Endothelial cell of hepatic sinusoid (primary cell): Measurements from ENCODE around the gene GRIA1.
"Not testable (repeated sequence)": the region's sequence is repeated elsewhere in the genome, so short reads cannot be mapped to it uniquely, and the experiment has no call there.

Experiments used
- in situ Hi-C: cut with HindIII; loops from 2 replicates; pipeline ENCODE4 v1.10.0; 2017; ENCODE audit warnings: low sequenced_read_pairs

The GRIA1 gene

DNA sequence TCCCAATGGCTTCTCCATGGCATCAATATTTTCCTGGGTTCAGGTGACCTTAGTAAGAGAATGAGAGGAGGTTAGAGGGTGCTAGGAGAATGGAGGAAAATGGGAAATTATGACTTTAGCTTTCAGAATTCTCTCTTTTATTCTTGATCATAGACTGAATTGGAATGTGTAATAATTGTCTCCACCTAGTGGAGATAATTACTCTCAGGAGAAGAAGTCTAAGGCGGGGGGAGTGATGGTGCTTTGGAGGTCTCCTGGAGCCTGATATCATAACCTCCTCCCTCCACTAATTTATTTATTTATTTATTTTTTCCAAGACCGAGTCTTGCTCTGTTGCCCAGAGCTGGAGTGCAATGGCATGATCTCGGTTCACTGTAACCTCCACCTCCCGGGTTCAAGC, 221.3 kb downstream of the GRIA1 start:
- in situ Hi-C loops, result no loop called here

DNA sequence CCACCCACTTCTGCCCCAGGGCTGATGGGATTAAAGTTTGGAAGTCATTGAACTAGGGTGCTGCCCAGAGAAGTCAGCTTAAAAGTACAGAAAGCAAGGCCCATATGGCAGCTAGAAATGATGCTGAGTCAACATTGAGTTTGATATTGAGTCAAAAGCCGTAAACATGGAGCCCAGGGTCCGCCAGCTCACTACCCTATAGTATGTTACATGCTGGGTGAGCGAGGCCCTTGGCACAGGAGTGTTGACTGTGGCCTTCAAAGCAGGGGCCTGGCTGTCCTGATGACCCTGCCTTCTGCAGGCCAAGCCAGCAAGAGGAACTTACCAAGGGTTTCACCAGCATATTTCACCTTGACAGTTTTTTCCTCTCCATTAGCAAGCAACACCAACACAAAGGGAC, 222.5 kb downstream of the GRIA1 start:
- in situ Hi-C loops, result no loop called here

DNA sequence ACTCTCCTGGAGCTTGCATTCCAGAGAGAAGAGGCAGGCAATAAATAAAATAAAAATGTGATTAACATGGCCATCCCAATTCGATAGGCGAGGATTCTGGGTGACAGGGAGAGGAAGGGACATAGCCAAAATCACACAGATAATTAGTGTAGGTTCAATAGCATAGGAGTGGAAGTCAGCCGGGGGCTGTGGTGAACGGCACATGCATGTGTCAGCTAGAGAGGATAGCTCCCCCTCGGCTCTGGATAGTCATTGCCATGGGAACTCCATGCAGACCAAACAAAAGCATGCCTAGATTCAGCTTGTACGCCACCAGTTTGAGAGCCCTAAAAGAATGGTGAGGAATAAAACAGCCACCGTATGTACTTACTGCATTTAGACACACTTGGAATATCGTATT, 223.5 kb downstream of the GRIA1 start:
- in situ Hi-C loops, result no loop called here

DNA sequence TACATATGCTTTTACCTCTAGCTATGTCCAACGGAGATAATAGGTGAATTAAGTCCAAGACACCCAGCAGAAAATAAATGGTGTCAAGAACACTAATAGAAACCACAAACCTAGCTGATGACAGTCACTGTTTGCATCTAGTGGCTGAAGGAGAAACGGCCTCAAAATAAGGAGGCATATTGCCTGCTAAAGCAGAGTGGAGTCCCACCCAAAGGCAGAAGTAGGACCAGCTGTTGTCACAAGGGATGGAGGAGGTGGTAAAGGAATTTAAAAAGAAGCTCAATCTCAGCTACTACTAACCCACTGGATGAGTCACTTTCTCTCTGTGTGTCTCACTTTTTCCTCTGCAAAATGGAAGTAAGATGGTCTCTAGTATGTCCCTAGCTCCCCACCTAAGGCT, 224.3 kb downstream of the GRIA1 start:
- in situ Hi-C loops, result loop anchor here (5.0 kb wide), 1 partner anchor 43 kb away; no protein-coding TSS in a partner anchor

DNA sequence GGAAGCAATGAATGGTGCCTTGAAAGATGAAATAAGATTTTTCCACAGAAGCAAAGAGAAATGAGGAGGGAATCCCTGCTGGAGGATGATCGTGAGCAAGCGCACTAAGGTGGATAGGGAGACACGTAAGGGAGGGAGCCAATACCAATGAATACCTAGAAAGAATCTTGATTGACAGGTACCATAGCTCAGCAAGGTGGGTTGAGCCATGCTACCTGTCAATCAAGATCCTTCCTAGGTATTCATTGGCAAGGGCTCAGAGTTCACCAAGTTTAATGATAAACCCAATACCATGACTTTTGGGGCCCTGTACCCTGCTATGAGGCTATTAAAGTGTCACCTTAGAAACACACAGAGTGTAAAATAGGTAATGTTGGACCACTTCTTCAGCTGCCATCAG, 226.8 kb downstream of the GRIA1 start:
- in situ Hi-C loops, result loop anchor here (5.0 kb wide), 1 partner anchor 40 kb away; no protein-coding TSS in a partner anchor

DNA sequence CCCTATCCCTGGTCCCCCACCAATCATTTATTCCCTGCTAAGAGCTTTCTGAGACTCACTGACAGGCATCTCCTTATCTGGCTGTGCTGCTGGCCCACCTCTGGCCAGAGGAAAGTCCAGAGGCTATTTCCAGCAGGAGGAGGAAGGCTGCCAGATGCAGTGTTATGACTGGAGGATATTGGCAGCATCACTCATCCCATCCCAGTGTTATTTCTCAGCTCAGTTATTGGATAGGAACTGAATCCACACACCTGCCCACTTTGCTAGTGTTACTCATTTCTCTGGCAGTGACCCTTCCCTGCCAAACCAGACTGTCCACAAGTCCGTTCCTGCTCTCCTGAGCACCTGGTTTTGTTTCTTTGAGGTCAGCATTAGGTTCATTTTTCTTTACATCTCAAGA, 228.2 kb downstream of the GRIA1 start:
- in situ Hi-C loops, result loop anchor here (5.0 kb wide), 1 partner anchor 39 kb away; no protein-coding TSS in a partner anchor

DNA sequence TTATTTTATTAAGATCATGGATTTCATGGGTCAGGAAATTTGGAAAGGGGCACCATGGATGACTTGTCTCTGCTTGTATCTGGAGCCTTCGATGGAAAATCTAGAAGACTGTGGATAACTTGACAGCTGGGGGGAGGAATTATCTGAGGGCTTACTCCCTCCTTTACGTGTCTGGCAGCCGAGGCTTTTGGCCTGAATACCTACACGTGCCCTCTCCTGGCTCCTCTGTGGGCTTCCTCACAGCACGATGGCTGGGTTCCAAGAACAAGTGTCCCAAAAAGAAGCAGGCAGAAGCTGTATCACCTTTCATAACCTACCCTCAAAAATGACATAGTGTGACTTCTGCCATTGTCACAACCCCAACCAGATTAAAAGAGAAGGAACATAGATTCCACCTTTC, 228.9 kb downstream of the GRIA1 start:
- in situ Hi-C loops, result loop anchor here (5.0 kb wide), 1 partner anchor 38 kb away; no protein-coding TSS in a partner anchor

DNA sequence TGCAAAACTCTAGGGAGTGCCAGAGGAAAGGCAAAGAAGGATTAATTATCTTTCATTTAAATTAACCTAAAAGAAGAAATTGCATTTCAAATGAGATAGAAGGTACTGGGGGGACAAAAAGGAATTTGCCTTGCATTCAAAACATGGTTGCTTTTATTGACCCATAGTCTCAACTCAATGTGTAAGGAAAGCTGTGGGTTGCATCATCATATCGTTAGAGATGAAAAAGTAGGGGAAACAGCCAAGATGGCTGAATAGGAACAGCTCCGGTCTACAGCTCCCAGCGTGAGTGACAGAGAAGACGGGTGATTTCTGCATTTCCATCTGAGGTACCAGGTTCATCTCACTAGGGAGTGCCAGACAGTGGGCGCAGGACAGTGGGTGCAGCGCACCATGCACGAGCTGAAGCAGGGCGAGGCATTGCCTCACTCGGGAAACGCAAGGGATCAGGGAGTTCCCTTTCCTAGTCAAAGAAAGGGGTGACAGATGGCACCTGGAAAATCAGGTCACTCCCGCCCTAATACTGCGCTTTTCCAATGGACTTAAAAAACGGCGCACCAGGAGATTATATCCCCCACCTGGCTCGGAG, 232.6 kb downstream of the GRIA1 start:
- in situ Hi-C loops, result not testable (repeated sequence)

DNA sequence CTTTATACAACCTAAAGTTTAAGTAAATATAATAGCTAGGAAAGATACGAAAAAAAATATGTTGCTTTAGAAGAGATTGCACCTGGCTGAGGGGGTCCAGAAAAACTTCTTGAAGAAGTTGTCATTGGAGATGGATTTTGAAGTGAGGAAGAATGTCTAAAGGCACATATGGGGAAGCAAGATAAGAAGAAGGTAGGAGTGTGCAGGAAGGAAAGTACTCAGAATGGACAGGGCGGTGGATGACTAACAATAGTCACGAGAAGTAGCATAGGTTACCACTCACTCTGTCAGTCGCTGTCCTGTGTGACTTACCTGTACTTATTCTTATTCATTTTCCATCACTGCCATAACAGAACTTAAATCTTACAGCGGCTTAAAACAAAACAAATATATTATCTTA, 251.6 kb downstream of the GRIA1 start:
- in situ Hi-C loops, result loop anchor here (5.0 kb wide), 1 partner anchor 35 kb away; no protein-coding TSS in a partner anchor

DNA sequence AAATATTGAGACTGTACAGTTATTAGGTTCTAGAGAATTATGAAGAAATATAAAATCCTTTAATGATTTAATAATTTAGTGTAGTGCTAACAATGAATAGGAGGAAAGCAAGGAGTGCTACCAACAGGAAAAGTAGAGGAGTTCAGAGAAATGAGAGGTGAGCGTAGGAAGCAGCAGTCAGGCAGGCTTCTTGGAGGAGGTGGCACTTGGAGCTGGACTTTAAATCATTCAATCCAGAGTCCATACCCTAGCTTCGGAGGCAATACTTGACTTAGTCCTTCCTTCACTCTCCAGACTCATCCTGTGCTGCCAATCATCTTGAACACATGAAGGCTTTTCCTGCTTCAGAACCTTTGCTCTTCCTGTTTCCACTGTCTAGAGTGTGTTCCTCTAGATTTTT, 254.3 kb downstream of the GRIA1 start:
- in situ Hi-C loops, result loop anchor here (5.0 kb wide), 1 partner anchor 33 kb away; no protein-coding TSS in a partner anchor

DNA sequence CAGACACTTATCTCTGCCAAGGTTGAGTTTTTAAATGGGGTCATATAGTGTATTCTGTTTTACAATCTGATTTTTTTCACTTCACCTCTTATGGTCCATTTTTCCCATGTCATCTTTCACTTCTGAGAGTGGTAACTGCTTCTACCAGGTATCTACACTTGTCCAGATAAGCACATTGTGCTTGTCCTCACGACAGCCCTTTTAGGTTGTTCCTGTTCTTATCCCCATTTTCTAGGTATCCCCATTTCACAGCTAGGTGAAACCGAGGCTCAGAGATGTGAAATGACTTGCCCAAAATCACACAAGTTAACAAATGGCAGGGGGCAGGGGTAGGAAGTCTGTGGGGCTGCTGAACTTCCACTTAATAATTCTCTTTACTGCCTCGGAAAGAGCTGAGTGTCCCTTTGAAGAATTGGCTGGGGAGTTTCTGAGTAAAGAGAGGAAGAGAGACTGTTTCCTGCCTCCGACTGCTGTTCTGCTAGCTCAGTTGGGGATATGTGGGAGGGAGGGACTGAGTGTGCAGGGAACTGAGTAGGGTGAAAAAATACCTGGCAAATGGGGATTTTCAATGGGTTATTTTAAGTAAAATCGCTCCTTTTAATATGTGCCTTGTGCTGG, 255.4 kb downstream of the GRIA1 start:
- in situ Hi-C loops, result no loop called here

DNA sequence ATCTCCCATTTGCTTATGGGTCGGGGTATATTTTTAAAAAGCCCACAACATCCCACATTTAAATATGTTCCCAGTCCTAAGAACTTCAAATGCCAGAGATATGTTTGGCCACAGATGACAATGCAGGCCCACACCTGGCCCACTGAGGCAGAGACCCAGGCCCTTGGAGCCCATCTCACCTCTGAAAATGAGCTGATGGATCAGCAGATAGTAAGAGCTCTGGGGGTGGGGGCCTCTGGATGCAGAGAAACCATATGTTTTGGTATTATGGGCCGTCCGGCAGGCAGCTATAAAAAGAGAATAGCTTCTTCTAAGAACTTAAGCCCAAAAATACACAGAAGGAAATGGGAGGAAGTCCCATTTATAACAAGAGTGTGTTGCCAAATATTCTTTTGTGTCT, 256.0 kb downstream of the GRIA1 start:
- in situ Hi-C loops, result no loop called here

DNA sequence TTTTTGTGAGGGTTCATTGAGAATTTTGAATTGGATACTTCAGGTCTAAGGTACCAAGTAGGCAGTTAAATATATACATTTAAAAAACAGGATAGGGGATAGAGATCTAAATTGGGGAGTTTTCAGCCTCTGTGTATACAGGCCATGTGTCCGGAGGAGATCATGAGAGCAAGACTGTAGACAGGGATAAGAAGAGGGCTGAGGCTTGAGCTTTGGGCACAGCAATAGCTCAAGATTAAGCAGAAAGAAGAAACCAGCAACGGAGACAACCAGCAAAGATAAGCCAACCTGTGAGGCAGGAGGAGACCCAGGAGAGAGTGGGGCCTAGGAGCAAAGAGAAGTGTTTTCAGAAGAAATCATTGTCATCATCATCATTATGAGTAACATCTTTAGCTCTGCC, 258.4 kb downstream of the GRIA1 start:
- in situ Hi-C loops, result no loop called here

DNA sequence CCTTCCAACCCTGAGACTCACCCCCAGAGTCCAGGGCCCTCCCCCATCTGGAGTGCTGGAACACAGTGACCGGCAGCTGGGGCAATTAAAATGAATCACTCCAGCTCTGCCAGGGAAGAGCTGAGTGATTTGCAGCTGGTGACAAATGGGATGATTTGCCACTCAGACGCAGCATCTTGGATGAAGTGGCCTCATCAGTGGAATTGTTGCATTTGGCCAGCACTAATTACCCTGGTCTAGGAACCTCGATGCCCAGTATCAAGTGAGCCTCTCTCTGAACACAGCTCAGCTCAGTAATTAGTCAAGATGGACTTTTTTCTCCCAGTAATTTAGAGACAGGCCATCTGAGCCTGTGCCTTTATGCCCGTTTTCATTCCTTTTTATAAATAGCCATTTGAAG, 259.5 kb downstream of the GRIA1 start:
- in situ Hi-C loops, result no loop called here

DNA sequence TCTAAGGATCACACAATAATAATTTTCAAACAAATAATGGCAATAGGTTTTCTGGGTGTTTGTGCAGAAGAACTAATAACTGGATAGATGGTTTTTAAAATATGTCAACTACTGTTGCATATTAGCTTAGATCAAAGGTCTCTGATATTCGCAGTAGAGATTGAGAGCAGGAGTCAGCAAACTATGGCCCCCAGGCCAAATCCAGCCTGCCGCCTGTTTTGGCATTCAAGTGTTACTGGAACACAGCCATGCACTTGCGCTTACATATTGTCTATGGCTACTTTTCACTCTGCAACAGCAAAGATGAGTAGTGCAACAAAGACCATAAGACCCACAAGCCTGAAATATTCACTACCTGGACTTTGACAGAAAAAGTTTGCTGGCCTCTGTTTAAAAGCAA, 260.8 kb downstream of the GRIA1 start:
- in situ Hi-C loops, result no loop called here

DNA sequence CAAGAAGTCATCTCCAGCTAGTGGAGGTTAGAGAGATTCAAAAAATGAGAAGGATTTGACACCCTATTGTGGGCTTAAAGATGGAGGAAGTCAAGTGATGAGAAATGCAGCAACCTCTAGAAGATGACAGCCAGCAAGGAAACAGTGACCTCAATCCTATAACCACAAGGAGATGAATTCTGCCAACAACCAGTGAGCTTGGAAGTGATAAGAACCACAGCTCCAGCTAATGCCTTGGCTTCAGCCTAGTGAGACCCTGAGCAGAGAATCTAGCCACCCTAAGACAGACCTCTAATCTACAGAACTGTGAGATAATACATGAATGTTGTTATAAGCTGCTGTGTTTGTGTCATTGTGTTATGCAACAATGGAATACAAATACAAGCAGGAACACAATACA, 262.4 kb downstream of the GRIA1 start:
- in situ Hi-C loops, result no loop called here

DNA sequence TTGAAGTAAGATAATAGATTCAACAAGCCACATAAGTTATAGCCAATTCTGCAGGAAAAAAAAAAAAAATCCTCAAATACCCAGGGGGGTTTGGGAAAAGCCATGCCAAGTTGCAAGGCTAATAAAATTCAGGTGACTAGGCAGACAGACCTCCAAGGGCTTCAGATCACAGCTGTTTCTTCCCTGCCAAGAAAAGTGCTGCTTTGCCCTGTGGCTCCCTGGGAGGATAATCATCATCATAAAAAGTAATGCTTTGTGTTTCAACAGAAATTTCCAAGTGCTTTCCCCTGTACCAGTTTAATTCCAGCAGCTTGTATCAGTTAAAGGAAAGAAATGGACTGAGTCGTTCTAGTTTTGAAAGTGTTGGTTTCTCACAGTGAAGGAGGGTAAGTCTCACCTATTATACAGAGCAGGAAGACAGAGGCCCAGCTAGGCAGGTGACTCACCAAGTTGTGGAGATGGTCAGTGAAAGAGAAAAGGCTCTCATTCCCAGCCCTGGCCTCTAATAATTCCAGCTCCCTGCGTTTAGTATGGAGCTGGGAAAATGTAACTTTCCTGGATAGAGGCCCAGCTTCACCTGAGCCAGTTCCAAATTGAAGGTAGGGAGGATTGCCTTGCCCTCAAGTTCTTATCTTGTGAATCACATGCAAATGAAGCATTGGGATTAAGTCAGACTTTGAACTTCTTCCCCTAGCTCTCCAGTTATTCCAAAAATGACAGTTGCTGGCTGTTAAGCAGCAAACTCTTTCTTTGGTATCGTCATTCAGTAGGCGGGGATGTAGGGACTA, 263.4 kb downstream of the GRIA1 start:
- in situ Hi-C loops, result no loop called here

DNA sequence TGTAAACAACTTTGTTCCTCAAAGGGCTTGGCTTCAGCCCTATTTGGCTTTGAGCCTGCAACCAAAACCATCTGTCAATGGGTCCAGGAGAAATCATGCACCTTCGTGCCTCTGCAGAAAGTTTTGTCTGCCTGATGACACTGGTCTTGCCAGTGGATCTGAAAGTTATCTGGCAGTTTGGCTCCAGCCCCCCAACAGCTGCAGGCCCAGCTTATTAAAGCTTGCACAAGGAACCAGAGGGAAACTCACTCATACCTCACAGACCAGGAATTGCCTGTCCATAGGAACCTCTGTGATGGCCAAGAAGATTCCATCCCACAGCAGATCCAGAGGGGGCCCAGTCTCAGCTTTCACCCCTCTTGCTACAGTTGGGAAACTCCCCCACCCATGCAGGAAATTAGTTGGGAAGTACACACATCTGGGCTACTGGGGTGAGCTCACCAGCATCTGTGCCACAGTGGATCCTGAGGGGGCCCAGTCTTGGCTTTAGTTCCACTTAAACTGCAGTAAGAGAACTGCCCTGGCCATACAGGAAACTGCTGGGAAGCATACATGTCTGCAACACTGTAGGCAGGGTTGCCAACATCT, 265.5 kb downstream of the GRIA1 start:
- in situ Hi-C loops, result loop anchor here (5.0 kb wide), 1 partner anchor 39 kb away; no protein-coding TSS in a partner anchor

DNA sequence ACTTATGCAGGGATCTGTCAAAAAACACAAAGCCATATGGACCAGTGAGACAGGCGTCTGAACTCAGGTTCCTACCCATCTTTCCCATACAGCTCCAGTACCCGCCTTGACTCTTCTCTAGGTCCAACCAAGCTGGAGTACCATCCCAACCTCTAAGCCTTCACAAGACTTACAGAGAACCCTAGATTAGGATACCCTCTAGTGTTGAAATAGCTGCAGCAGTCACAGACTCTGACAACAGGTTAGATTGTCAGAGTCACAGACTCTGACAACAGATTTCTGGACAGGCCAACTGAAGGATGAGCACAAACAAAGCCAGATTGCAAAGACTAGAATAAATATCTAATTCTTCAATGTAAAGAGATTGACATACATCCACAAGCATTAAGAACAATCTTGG, 266.1 kb downstream of the GRIA1 start:
- in situ Hi-C loops, result loop anchor here (5.0 kb wide), 1 partner anchor 39 kb away; no protein-coding TSS in a partner anchor

DNA sequence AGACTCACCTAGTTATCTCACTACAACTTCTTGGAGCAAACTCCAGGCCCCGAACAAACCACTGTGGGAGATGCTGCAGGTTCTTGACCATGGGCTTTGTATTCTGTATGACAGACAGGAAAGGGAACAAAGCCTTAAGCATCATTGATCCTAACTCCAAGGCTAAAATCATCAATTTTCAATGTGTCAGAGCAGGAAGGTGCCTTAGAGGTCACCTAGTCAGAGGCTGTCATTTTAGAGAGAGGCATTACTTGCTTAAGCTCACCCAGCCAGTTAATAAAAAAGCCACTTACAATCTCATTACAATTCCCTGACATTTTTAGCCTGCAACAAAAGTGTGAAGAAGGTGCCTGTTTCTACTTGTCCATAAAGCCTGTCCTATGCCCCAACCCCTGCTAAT, 275.5 kb downstream of the GRIA1 start:
- in situ Hi-C loops, result no loop called here
